Fibroblast of skin of right biceps (primary cell): ENCODE data around the gene IKZF3.
"Not testable (repeated sequence)": the region's sequence is repeated elsewhere in the genome, so short reads cannot be mapped to it uniquely, and the experiment has no call there.

ENCODE experiments used
- DNase-seq: peaks from one replicate; pipeline ENCODE4 v3.0.0-alpha.2; 2013

Gene IKZF3

GRCh38 chr17:39714234-39714633, 149.9 kb downstream of the IKZF3 start:
- DNase-seq: no peak

- no peak for DNase-seq
Measured at GRCh38 chr17:39711851-39712250, 152.3 kb downstream of the IKZF3 start.

GRCh38 chr17:39711071-39711470, 153.0 kb downstream of the IKZF3 start:
- DNase-seq: not testable (repeated sequence)

- no peak for DNase-seq
Measured at GRCh38 chr17:39709998-39710964, 153.8 kb downstream of the IKZF3 start.

GRCh38 chr17:39709319-39709997, 154.7 kb downstream of the IKZF3 start:
- no peak for DNase-seq
